ENCODE data around the gene DNAJC10. TPM values are rescaled to one million over a fixed set of nuclear protein-coding genes. Genes with fewer than 3 reads are reported as not detected.

DNAJC10 gene
- total RNA-seq, 2 experiments from 2014 or later = 117 to 227 TPM

- no peaks in the 10 kb centered on the region for H3K9me3 ChIP-seq (ENCODE audit: low read length)
- intact Hi-C loops (cut with micrococcal nuclease; ENCODE audit: unreplicated experiment) = no loop called here
- H2AFZ ChIP-seq (ENCODE audit: low read length) = no peak overlapping the region
- H3K36me3 ChIP-seq (ENCODE audit: insufficient read depth, low read length) = no peaks in the 10 kb centered on the region
- BruUV-seq (replicated peaks) = no TSS peak
- ChIA-PET CTCF (ENCODE audit: unreplicated experiment) (no interaction called here), POLR2A (interaction anchor here (0.6 to 0.8 kb wide), 2 partner anchors 91 to 933 kb away, joined by 3 to 5 read pairs; no protein-coding TSS in a partner anchor)
- H3K79me2 ChIP-seq (ENCODE audit: insufficient read depth, low read depth, low read length) = no peaks in the 10 kb centered on the region
- no peak overlapping the region for H3K4me3 ChIP-seq (ENCODE audit: low read depth, low read length, poor library complexity, severe bottlenecking)
- H3K27ac ChIP-seq (ENCODE audit: low read depth, low read length, poor library complexity, severe bottlenecking) = no peak overlapping the region
- H4K20me1 ChIP-seq (ENCODE audit: insufficient read depth, low read length) = no peaks in the 10 kb centered on the region
- TF ChIP-seq CTCF (conservative IDR thresholded peaks at IDR 0.05; ENCODE audit: low read length) = no peak
- no peak for TF ChIP-seq EZH2phosphoT487 (IDR thresholded peaks at IDR 0.05; ENCODE audit: borderline replicate concordance, low read depth, low read length)
- H3K9me2 ChIP-seq (ENCODE audit: insufficient read depth, low read length) = no peaks in the 10 kb centered on the region
- no peak overlapping the region for H3K4me2 ChIP-seq (ENCODE audit: low read length)
- H3K4me1 ChIP-seq (ENCODE audit: insufficient read depth, low read length, poor library complexity, severe bottlenecking) = no peaks in the 10 kb centered on the region
- DNase-seq (ENCODE audit: low spot score) = no peak
Observed at GRCh38 chr2:182821182-182821581, 105.1 kb downstream of the DNAJC10 start.

- H3K4me2 ChIP-seq (ENCODE audit: low read length) = no peak overlapping the region
- intact Hi-C loops (cut with micrococcal nuclease; ENCODE audit: unreplicated experiment) = no loop called here
- no peak overlapping the region for H2AFZ ChIP-seq (ENCODE audit: low read length)
- no TSS peak for BruUV-seq (replicated peaks)
- ChIA-PET CTCF (ENCODE audit: unreplicated experiment) (no interaction called here), POLR2A (interaction anchor here (0.6 kb wide), 1 partner anchor 26 kb away, joined by 3 read pairs; no protein-coding TSS in a partner anchor)
- no peaks in the 10 kb centered on the region for H3K4me1 ChIP-seq (ENCODE audit: insufficient read depth, low read length, poor library complexity, severe bottlenecking)
- no peak for DNase-seq (ENCODE audit: low spot score)
- H3K4me3 ChIP-seq (ENCODE audit: low read depth, low read length, poor library complexity, severe bottlenecking) = no peak overlapping the region
- no peaks in the 10 kb centered on the region for H3K79me2 ChIP-seq (ENCODE audit: insufficient read depth, low read depth, low read length)
- H3K9me2 ChIP-seq (ENCODE audit: insufficient read depth, low read length) = no peaks in the 10 kb centered on the region
- no peaks in the 10 kb centered on the region for H3K9me3 ChIP-seq (ENCODE audit: low read length)
- no peak overlapping the region for H3K27ac ChIP-seq (ENCODE audit: low read depth, low read length, poor library complexity, severe bottlenecking)
- no peak for TF ChIP-seq CTCF (conservative IDR thresholded peaks at IDR 0.05; ENCODE audit: low read length)
- TF ChIP-seq EZH2phosphoT487 (IDR thresholded peaks at IDR 0.05; ENCODE audit: borderline replicate concordance, low read depth, low read length) = no peak
- H4K20me1 ChIP-seq (ENCODE audit: insufficient read depth, low read length) = no peaks in the 10 kb centered on the region
- no peaks in the 10 kb centered on the region for H3K36me3 ChIP-seq (ENCODE audit: insufficient read depth, low read length)
Observed at GRCh38 chr2:182822733-182823132, 106.7 kb downstream of the DNAJC10 start.

GRCh38 chr2:182824056-182824766 lies 108.2 kb downstream of the DNAJC10 start:
- intact Hi-C loops (cut with micrococcal nuclease; ENCODE audit: unreplicated experiment) = no loop called here
- DNase-seq (ENCODE audit: low spot score) = no peak
- H2AFZ ChIP-seq (ENCODE audit: low read length) = peak overlapping the region; percentile 62; the same call in 1 of the 2 replicates
- no peaks in the 10 kb centered on the region for H3K9me3 ChIP-seq (ENCODE audit: low read length)
- H3K36me3 ChIP-seq (ENCODE audit: insufficient read depth, low read length) = no peaks in the 10 kb centered on the region
- H3K4me3 ChIP-seq (ENCODE audit: low read depth, low read length, poor library complexity, severe bottlenecking) = no peak overlapping the region
- H3K4me2 ChIP-seq (ENCODE audit: low read length) = no peak overlapping the region
- no peaks in the 10 kb centered on the region for H3K4me1 ChIP-seq (ENCODE audit: insufficient read depth, low read length, poor library complexity, severe bottlenecking)
- no TSS peak for BruUV-seq (replicated peaks)
- TF ChIP-seq EZH2phosphoT487 (IDR thresholded peaks at IDR 0.05; ENCODE audit: borderline replicate concordance, low read depth, low read length) (no peak), CTCF (conservative IDR thresholded peaks at IDR 0.05; ENCODE audit: low read length) (no peak)
- CTCF ChIA-PET (ENCODE audit: unreplicated experiment) = interaction anchor here (0.5 kb wide), 1 partner anchor 92 kb away, joined by 4 read pairs; no protein-coding TSS in a partner anchor
- no peak overlapping the region for H3K27ac ChIP-seq (ENCODE audit: low read depth, low read length, poor library complexity, severe bottlenecking)
- H3K9me2 ChIP-seq (ENCODE audit: insufficient read depth, low read length) = no peaks in the 10 kb centered on the region
- H3K79me2 ChIP-seq (ENCODE audit: insufficient read depth, low read depth, low read length) = no peaks in the 10 kb centered on the region
- no peaks in the 10 kb centered on the region for H4K20me1 ChIP-seq (ENCODE audit: insufficient read depth, low read length)
- POLR2A ChIA-PET = interaction anchor here (0.6 to 2.4 kb wide), 8 partner anchors 17 to 160 kb away, joined by 3 to 7 read pairs (median 4); no protein-coding TSS in a partner anchor
